ENCODE results near the gene WARS2. TPM values are rescaled to one million over a fixed set of nuclear protein-coding genes. Genes with fewer than 3 reads are reported as not detected.

The WARS2 gene
- total RNA-seq, 2 experiments from 2014 or later, result 7.0 to 11.0 TPM

- Histone ChIP-seq H3K4me1 (ENCODE audit: insufficient read depth, low read length, poor library complexity, severe bottlenecking) (no peaks in the 10 kb centered on the region), H4K20me1 (ENCODE audit: insufficient read depth, low read length) (no peaks in the 10 kb centered on the region), H3K4me3 (ENCODE audit: low read depth, low read length, poor library complexity, severe bottlenecking) (no peak overlapping the region), H3K9me3 (ENCODE audit: low read length) (no peaks in the 10 kb centered on the region), H3K79me2 (ENCODE audit: insufficient read depth, low read depth, low read length) (no peaks in the 10 kb centered on the region), H2AFZ (ENCODE audit: low read length) (no peak overlapping the region), H3K9me2 (ENCODE audit: insufficient read depth, low read length) (no peaks in the 10 kb centered on the region), H3K27ac (ENCODE audit: low read depth, low read length, poor library complexity, severe bottlenecking) (no peak overlapping the region), H3K36me3 (ENCODE audit: insufficient read depth, low read length) (no peaks in the 10 kb centered on the region), H3K4me2 (ENCODE audit: low read length) (no peak overlapping the region)
- no TSS peak for BruUV-seq (replicated peaks)
- ChIA-PET POLR2A (interaction anchor here (0.7 kb wide), 1 partner anchor 11 kb away, joined by 4 read pairs; no protein-coding TSS in a partner anchor), CTCF (ENCODE audit: unreplicated experiment) (no interaction called here)
- intact Hi-C loops (cut with micrococcal nuclease; ENCODE audit: unreplicated experiment), result no loop called here
- no peak for TF ChIP-seq EZH2phosphoT487 (IDR thresholded peaks at IDR 0.05; ENCODE audit: borderline replicate concordance, low read depth, low read length)
- TF ChIP-seq CTCF (conservative IDR thresholded peaks at IDR 0.05; ENCODE audit: low read length), result no peak
- DNase-seq (ENCODE audit: low spot score), result no peak
Measured at GRCh38 chr1:119150150-119150549, 9.7 kb upstream of the WARS2 start.

GRCh38 chr1:119147661-119148090, 7.2 kb upstream of the WARS2 start:
- no TSS peak for BruUV-seq (replicated peaks)
- no peak for TF ChIP-seq CTCF (conservative IDR thresholded peaks at IDR 0.05; ENCODE audit: low read length)
- TF ChIP-seq EZH2phosphoT487 (IDR thresholded peaks at IDR 0.05; ENCODE audit: borderline replicate concordance, low read depth, low read length), result no peak
- POLR2A ChIA-PET, result interaction anchor here (1.2 kb wide), 1 partner anchor 8 kb away, joined by 3 read pairs; no protein-coding TSS in a partner anchor

GRCh38 chr1:119146466-119146865, 6.0 kb upstream of the WARS2 start:
- Histone ChIP-seq H3K4me2 (ENCODE audit: low read length) (no peak overlapping the region), H3K79me2 (ENCODE audit: insufficient read depth, low read depth, low read length) (peaks cover 2% of the 10 kb centered on the region; the same call in 1 of the 2 replicates), H4K20me1 (ENCODE audit: insufficient read depth, low read length) (no peaks in the 10 kb centered on the region), H2AFZ (ENCODE audit: low read length) (no peak overlapping the region), H3K27ac (ENCODE audit: low read depth, low read length, poor library complexity, severe bottlenecking) (no peak overlapping the region), H3K4me1 (ENCODE audit: insufficient read depth, low read length, poor library complexity, severe bottlenecking) (peaks cover 7% of the 10 kb centered on the region), H3K4me3 (ENCODE audit: low read depth, low read length, poor library complexity, severe bottlenecking) (no peak overlapping the region), H3K36me3 (ENCODE audit: insufficient read depth, low read length) (no peaks in the 10 kb centered on the region; the same call in 1 of the 2 replicates), H3K9me3 (ENCODE audit: low read length) (no peaks in the 10 kb centered on the region), H3K9me2 (ENCODE audit: insufficient read depth, low read length) (no peaks in the 10 kb centered on the region)
- ChIA-PET CTCF (ENCODE audit: unreplicated experiment) (no interaction called here), POLR2A (interaction anchor here (0.6 to 0.9 kb wide), 2 partner anchors 10 to 69 kb away, joined by 3 read pairs; no protein-coding TSS in a partner anchor)
- no TSS peak for BruUV-seq (replicated peaks)
- DNase-seq (ENCODE audit: low spot score), result no peak
- TF ChIP-seq EZH2phosphoT487 (IDR thresholded peaks at IDR 0.05; ENCODE audit: borderline replicate concordance, low read depth, low read length) (no peak), CTCF (conservative IDR thresholded peaks at IDR 0.05; ENCODE audit: low read length) (no peak)
- intact Hi-C loops (cut with micrococcal nuclease; ENCODE audit: unreplicated experiment), result loop anchor here (10.0 kb wide), 1 partner anchor 568 kb away; the partner anchor contains the start of gene PHGDH

More at GRCh38 chr1:119147661-119148090, 7.2 kb upstream of the WARS2 start:
- Histone ChIP-seq H3K4me2 (ENCODE audit: low read length) (no peak overlapping the region), H3K79me2 (ENCODE audit: insufficient read depth, low read depth, low read length) (no peaks in the 10 kb centered on the region), H3K9me3 (ENCODE audit: low read length) (no peaks in the 10 kb centered on the region), H3K4me1 (ENCODE audit: insufficient read depth, low read length, poor library complexity, severe bottlenecking) (no peaks in the 10 kb centered on the region), H3K36me3 (ENCODE audit: insufficient read depth, low read length) (no peaks in the 10 kb centered on the region; the same call in 1 of the 2 replicates), H3K27ac (ENCODE audit: low read depth, low read length, poor library complexity, severe bottlenecking) (no peak overlapping the region), H4K20me1 (ENCODE audit: insufficient read depth, low read length) (no peaks in the 10 kb centered on the region), H2AFZ (ENCODE audit: low read length) (no peak overlapping the region), H3K9me2 (ENCODE audit: insufficient read depth, low read length) (no peaks in the 10 kb centered on the region), H3K4me3 (ENCODE audit: low read depth, low read length, poor library complexity, severe bottlenecking) (no peak overlapping the region)
- intact Hi-C loops (cut with micrococcal nuclease; ENCODE audit: unreplicated experiment), result loop anchor here (10.0 kb wide), 1 partner anchor 567 kb away; the partner anchor contains the start of gene PHGDH
- no peak for DNase-seq (ENCODE audit: low spot score)
- CTCF ChIA-PET (ENCODE audit: unreplicated experiment), result no interaction called here
